GM18502 (cell line): ENCODE results near the gene CAMK1D.

Experiments
- ATAC-seq: cut with Tn5 transposase; IDR thresholded peaks from one replicate; pipeline ENCODE4 v1.9.1; 2021; ENCODE audit warnings: mild to moderate bottlenecking; ENCODE audit not compliant: unreplicated experiment, poor library complexity

CAMK1D gene

DNA sequence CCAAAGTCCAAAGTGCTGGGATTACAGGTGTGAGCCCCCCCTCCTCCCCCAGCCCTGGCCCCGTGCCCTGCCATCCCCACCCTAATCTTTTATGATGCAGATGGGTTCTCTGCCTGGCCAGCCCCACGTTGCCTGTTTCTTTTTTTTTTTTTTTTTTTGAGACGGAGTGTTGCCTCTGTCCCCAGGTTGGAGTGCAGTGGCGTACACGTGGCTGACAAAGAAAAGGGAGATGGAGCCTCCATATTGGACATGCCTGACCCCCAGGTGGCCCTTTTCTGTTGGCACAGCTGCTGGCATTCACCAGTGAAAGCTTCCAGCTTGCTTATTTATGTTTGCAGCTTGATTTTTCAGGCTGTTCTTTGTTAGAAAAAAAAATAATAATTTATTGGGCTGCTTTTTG lies 416.9 kb downstream of the CAMK1D start:
- ATAC-seq, result no peak

DNA sequence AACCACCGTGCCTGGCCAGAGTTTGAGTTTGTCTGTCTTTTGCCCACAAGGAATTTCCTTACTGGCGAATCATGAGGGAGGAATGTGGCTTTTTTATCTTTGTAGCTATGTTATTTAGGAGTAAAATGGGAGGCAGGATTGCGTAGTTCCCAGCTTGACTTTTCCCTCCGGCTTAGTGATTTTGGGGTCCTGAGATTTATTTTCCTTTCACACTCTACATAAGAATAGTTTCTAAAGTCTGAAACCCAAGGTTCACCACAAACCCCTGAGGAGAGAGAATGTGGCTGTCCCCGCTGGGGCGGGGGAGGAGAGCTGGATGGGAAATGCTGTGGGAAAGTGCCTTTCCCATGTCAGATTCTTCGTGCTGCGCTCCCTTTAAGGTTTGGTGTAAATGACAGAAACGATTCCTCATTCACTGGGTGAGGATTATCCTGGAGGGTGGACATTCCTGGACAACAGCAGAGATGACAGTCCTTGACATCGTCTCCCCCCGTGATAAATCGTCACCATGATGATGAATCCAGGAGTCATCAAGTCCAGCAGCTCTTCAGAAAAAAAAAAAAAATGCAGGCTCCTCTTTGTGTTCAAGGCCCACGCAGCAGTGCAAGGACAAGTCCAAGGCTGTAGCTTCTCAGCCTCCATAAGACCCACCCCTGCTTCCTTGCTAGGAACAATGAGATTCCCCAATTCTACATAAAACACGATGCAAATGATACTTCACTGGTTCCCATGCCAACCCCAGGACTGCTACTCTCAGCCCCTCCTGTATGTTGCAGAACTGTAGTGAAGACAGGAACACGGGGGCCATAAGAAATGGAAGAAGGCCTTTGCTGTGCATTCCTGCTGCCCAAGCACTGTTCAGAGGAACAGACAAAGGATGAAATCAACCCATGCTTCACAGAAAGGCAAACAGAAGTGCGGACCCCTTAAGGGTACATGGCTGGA lies 419.1 kb downstream of the CAMK1D start:
- no peak for ATAC-seq

DNA sequence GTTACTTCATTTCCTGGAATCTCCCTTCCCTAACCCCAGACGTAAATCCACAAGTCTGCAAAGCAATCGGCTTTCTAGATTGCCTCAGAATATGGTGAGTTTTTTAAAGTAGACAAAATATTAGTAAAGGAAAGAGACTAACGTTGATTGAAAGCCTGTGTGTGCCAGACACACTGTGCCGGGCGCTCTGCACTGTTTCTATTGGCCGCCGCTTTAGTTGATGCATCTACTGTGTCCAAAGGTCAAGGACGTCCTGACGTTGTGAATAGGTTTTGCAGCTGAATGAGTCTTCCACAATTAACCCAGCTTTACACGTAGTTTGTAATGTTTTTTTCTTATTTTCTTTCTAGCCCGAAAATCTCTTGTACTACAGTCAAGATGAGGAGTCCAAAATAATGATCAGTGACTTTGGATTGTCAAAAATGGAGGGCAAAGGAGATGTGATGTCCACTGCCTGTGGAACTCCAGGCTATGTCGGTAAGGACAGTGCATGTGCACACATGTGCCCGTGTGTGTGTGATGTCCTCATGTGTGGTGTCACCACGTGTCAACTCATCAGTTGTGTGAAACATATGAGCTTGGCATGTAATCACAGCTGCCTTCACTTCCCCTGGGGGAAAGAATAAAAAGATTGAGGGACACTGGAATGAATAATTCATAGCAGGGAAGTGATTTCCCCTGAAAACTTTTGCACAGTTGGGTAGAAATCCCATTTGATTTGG lies 420.1 kb downstream of the CAMK1D start:
- ATAC-seq, result no peak

DNA sequence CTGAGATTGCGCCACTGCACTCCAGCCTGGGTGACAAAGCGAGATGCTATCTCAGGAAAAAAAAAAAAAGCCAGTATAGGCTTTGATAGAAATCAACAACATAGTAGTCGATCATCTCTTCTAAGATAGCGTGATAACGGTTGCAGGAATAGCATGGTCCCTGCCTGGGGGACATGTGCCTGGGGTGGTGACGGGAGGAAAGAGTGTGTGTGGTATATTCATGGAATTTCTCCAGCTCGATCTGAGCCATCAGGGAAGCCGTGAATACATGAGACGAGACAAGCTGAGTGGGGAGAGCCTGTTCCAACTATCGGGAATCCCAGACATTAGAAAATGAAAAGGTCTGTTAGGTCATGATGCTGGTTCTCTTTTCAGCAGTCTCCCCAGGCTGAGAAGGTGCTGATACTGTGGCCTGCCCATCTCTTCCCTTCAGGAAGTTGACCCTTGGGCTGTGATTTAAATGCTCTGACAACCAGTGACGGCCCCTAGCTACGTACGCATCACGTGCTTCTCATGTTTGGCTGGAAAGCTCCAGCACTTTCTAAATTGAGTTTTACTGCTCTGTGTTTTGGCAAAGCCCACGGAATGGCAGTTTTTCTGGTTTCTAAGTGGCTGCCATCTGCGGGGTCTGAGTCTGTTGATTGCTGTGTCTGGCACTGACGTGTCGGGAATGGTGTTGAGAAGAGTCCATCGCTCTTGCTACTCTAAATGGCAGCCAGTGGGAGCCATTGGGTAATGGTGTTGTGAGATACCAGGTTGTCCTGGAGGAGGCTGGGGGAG lies 422.8 kb downstream of the CAMK1D start:
- no peak for ATAC-seq

DNA sequence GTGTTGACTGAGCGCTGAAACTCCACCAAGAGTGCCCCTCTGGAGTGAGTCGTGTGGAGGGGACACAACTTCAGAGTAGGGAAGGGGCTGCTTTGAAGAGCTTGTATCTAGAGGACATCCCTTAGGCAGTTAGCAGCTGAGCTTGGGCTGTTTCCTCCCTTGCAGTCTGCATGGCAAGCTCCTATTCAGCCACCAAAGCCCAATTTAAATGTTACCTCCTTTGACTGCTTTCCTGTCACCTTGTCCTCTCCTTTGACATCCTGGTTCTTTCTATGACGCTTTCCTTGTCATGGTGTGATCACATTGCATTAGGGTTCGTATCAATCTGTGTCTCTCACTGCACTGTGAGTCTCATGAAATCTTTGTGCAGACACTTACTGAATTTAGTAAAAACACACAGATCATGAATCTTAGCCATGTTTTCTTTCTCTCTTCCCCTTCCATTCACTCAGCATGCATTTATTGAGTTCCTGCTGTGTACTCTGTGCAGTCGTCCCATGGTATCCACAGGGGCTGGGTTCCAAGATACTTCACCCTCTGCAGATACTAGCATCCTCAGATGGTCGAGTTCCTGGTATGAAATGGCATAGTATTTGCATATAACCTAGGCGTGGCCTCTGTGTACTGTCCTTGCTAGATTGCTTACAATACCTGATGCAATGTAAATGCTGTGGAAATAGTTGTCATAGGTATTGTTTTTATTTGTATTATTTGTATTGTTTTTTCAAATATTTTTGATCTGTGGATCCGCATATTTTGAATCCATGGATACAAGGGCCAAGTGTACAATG lies 423.6 kb downstream of the CAMK1D start:
- ATAC-seq, result no peak

DNA sequence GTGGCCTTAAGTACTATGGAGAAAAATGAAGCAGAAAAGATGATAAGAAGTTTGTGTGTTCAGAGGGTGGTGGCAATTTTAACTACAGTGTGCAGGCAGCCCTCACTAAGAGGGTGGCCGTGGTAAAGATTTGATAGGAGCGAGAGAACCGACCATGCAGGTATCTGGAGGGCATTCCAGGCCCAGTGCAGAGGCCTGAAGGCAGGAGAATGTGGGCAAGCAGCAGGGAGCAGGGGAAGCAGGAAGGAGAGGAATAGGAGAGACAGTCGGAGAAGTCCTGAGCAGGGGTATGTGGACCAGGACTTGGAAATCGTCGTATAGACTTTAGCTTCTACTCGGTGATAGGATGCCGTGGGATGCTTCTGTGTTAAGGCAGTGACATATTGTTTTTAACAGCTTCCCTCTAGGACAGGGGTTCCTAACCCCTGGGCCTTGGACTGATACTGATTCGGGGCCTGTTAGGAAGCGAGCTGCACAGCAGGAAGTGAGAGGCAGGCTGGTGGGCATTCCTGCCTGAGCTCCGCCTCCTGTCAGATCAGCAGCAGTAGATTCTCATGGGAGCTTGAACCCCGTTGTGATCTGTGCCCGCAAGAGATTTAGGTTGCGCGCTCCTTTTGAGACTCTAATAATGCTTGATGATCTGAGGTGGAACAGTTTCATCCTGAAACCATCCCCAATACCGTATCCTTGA lies 425.0 kb downstream of the CAMK1D start:
- no peak for ATAC-seq

DNA sequence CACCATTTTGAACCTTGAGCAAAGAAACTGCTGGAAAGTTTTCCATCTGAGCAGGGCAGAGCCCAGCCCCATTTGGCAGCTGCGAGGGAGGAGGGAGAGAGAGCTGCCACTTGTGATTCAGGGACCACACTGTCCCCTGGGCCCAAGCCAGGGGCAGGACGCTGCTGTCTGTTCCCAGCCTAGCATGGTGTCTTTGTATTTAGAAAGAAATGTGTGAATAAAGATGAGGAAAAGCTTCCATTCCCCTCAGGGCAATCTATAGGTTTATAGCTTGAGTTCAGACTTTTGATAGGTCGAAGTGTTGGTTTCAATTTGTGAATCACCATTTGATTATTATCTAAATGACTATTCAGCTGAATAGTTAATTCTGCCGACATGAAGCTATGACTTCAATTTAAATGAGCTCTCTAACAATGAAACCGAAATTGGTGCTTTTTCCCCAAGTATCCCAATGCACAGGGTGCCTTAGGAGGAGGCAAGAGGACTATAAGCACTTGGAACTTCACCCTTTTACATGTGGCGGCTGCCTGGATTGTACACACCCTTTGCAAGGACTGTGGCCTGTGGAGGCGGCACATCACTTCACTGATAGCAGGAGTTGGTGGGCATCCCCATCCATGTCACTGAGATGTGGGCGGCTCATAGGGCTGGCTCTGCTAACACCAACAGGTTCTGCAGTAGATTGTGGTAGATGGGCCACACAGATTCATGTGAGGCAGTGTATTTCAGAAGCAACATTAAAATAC lies 428.7 kb downstream of the CAMK1D start:
- ATAC-seq, result no peak

DNA sequence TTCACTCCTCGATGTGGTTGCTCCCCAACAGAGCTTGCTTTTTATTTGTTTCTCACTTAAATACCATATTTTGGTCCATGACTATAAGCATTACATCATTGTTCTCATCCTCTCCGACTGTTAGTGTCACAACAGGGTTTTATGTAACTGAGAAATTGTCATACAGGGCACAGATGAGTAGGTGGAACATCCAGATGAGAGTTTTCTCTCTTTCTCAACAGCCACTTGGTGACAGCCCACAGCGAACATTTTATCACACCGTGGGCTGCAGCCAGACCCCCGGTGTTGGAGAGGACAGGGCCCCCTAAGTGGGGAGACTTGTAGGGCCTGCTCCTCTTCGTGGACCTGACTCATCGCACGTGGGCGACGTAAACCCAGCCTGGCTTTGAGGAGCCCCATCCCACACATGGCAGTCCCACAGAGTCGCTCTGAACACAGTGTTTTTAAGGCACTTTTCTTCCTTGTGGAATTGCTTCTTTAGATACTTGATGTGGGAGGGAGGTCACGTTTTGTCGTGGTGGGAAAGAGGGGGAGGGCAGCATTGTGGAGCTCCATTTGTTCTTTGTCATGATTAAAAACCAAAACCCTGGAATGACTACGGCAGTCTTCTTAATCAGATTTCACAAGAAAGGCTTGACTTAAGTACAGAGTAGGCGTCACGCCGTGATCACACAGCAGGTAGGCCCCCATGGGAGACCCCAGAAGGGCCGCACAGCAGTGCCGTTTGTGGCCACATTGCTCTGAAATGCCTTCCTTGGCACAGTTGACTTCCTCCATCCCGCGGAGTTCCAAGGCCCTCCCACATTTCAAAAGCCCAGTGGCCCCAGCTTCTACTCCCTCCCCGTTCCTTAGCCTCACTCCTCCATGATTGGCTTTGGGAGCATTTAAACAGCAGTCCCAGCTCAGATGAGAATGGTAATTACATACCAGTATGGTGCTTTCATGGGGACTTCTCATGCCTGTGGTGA lies 431.6 kb downstream of the CAMK1D start:
- ATAC-seq, result no peak

DNA sequence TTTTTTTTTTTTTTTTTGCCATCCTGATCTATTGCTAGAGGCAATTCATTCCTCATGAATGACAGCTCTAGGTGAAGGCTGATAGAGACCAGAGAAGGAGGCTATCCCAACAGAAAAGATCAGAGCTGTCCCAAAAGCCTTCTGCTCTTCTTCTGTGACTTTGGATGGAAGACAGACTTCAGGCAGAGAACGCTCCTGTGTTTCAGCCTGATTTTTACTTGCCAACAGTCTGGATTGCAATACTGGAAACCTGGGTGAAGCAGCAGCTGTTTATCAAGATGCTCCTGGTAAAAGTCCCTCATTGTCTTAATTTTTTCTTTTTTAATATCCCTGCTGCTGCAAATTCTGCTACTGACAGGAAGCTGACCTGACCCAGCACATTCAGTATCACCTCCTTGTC lies 432.6 kb downstream of the CAMK1D start:
- no peak for ATAC-seq

DNA sequence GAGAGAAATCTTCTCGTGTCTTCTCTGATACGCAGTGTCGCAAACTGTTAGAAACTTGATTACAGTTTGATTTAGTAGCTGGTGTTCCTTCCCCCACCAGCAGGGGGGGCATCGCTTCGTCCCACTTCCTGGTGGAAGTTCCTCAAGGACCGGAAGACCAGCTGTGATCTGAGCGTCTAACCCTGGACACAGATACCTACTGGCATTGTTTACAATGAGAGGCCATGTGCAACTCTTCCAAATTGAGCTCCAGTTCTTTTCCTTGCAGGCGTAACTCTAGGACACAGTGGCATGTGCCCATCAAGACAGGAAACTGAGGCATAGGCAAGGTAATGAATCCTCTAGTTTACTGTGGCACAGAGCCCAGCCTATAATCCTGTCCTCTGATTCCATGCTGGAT lies 433.2 kb downstream of the CAMK1D start:
- ATAC-seq, result no peak

DNA sequence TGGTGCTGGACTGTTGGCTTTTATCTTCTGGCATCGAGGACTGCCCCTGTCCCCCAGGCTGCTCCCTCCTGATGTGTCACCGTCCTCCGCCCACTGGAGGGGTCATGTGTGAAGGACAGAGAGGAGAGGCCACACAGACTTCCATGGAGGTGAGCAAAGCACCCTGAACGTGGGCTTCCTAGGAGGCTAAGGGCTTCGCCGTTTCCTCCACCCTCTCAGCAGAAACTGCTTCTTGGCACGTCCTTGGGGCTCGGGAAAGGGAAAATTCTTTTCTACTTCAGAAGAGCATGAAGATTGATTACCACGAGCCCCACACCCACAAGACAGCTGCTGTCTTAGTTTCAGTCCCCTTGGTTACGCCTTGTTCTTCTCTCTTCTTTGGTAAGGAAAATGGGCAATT lies 433.9 kb downstream of the CAMK1D start:
- ATAC-seq, result no peak

DNA sequence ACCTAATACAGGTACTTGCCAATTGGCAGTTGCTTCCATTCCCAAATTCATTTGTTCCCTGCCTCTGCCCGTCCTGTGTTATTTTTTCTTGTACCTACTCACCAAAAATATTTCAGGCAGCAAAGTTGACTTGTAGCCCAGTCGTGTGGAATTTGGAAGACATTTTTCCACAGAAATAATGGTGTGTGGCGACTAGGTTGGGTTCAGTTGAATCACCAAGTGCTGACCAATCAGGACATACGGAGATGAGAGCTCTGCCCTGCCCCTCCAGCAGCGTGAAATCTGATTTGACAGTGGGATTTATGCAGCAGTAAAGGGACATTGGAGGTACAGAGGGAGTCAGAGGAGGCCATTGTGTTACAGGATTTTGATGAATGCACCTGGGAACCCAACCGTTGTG lies 435.3 kb downstream of the CAMK1D start:
- no peak for ATAC-seq

DNA sequence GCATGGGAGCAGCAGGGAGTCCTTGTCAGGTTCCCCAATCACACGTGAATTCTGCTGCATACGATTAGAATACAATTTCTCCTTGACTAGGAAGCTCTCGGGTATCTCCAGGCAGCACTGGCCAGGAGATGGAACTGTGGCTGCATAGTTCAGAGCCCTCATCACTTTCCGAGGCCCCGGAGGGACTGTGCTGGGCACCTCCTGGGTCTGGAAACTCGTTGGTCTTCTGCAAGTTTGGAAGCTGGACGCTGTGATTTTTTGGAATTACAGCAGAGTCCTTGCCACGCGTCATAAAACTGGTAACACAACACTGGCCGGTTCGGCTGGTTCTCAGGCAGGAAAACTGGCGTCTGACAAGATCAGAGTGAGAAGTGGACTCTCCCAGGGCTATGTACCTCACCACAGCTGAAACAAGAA lies 436.1 kb downstream of the CAMK1D start:
- no peak for ATAC-seq

DNA sequence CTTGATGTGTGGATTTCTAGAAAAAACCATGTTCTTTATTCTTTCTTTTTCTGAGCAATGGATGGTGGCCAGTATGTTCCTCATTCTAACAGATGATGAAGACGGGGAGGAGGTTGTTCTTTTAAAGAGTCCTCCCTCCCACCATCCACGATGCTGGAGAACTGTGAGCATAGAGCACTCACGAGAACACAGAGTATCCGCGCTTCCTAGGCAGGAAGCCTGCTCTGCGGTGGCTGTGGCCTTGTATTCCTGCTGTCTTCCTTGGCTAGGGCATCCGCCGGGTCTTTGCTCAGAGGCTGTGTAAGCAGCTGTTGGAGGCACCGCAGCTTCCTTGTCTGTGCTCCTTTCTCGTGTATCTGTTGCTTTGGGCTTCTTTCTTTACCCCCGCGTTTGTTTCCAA lies 437.9 kb downstream of the CAMK1D start:
- ATAC-seq, result no peak

DNA sequence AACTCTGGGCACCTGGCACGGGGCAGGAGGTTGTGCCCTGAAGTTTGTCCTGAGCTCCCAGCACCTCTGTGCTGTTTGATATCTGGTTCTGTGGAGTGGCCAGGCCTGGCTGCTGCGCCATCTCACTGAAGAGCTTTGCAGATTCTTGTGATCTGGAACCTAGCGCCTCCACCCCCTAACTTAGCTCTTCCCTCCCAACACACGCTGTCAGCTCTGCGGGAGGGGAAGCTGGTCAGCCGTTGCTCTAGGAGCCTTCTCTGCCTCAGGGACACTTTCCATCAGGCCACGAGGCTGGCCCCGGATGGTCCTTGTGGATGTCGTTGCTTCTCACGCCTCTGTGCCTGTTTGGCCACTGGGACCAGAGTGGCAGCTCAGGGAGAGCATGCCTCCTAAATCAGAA lies 438.9 kb downstream of the CAMK1D start:
- ATAC-seq, result no peak

DNA sequence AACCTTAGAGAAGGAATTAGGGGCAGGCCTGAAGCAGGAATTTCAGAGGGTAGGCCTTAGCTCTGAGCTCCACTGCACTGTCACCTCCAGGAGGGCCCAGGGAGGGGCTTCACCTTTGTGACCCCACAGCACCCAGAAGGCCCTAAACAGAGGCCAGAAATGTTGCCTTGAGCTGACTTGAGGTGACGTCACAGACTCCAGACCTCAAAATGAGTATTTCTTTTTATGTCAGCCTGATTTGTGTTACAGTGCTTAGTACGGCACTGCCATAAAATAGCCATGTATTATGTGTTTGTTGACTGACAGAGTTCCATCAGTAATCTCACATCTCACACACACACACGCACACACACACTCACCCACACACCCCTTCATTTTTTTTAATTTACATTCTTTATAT lies 440.9 kb downstream of the CAMK1D start:
- ATAC-seq, result no peak

DNA sequence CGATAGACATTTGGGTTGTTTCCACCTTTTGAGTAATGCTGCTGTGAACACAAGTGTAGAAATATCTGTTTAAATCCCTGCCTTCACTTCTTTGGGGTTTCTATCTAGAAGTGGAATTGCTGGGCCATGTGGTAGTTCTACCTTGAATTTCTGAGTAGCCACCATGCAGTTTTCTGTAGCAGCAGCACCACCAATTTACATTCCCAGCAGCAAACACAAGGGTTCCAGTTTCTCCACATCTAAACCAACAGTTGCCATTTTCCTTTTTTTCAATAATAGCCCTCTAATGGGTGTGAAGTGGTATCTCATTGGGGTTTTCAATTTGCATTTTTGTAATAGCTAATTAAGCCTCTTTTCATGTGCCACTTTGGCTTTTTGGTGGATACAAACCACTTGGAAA lies 442.4 kb downstream of the CAMK1D start:
- ATAC-seq, result no peak
